CD4-positive, alpha-beta T cell treated with Interleukin-1 beta for 1 hour (primary cell): Measurements from ENCODE around the gene KCNH8.

ENCODE experiments used
- DNase-seq, 2 donors: peaks; one replicate each; pipeline ENCODE4 v3.0.0-alpha.2; 2020 to 2022

Gene KCNH8

DNA sequence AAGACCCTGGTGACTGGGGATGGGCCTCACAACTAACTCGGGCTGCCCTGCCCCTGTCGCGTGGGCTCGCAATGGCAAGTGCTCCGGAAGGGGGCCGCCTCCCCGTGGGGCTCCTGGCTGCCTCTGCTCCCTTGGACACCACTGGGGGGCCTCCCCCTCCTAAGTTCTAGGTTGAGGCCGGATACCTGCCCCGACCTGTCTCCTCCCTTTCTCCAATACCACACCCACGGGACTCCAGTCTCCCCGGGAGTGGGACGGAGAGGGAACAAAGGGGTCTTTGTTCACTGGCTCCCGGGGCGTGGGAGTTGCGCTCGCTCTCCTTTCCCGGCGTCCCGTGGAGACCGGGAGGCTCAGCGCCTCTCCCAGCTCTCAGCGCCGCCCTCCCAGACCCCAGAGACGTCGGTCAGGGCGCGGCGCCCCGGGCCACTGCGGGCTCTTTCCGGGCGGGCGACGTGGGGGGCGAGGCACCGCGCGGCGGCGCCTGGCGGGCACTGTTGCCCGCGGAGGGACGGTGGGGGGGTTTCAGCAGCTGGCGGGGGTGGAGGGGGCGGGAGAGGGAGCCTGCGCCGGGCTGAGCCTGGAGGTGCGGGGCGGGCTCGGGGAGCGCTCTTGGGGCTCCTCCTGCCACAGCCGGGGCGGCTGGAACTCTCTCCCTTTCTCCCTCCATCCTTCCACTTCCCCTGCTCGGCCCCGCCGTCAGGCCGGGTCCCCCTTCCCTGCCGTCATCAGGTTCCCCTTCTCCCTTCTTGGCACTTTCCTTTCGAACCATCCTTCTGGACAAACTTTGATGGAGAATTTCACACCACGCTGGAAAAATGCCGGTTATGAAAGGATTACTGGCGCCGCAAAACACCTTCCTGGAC lies at the start of gene KCNH8:
KCNH8 (plus strand) TSS at position 606 of the 863 bp plus-strand sequence; CDS start at position 816, 210 bp downstream.
- peak in 1 of 2 donors; percentile 7 for DNase-seq

DNA sequence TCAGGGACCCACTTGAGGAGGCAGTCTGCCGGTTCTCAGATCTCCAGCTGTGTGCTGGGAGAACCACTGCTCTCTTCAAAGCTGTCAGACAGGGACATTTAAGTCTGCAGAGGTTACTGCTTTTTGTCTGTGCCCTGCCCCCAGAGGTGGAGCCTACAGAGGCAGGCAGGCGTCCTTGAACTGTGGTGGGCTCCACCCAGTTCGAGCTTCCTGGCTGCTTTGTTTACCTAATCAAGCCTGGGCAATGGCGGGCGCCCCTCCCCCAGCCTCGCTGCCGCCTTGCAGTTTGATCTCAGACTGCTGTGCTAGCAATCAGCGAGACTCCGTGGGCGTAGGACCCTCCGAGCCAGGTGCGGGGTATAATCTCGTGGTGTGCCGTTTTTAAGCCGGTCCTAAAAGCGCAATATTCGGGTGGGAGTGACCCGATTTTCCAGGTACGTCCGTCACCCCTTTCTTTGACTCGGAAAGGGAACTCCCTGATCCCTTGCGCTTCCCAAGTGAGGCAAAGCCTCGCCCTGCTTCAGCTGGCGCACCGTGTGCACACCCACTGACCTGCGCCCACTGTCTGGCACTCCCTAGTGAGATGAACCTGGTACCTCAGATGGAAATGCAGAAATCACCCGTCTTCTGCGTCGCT lies 45.5 kb upstream of the KCNH8 start:
- DNase-seq = peak; percentile 1 to 15

DNA sequence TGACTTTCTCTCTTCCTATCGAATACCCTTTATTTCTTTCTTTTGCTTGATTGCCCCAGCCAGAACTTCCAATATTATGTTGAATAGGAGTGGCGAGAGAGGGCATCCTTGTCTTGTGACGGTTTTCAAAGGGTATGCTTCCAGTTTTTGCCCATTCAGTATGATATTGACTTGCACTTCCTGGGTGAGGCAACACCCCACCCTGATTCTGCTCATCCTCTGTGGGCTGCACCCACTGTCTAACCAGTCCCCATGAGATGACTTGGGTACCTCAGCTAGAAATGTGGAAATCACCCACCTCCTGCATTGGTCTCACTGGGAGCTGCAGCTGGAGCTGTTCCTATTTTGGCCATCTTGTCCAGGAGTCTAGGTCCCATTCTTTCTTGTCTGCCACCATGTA lies 44.8 kb upstream of the KCNH8 start:
- DNase-seq = no peak

- DNase-seq = no peak
Observed at GRCh38 chr3:19104459-19104858, 43.9 kb upstream of the KCNH8 start.

DNA sequence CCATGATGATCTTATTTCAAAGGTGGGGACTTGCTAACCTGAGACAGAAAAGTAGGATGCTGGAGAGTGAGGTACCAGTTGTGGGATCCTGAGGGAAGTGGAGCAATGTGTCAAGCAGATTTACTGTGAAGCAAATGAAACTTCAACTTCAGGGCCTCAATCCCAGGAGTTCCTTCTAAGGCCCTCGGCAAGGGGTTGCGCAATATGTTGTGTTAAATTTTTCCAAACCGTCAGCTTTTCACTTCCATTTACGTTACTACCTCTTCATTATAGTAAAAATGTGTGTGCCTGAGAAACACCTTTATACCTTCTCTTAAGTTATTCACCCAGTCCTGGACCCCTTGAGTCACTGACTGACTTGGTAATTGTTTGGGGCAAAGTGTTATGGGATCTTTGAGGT lies 42.5 kb upstream of the KCNH8 start:
- DNase-seq = no peak

- no peak for DNase-seq
Observed at GRCh38 chr3:19106307-19106706, 42.0 kb upstream of the KCNH8 start.

GRCh38 chr3:19107719-19108118 lies 40.6 kb upstream of the KCNH8 start:
- DNase-seq = no peak

- no peak for DNase-seq
Observed at GRCh38 chr3:19110335-19110895, 37.9 kb upstream of the KCNH8 start.

DNA sequence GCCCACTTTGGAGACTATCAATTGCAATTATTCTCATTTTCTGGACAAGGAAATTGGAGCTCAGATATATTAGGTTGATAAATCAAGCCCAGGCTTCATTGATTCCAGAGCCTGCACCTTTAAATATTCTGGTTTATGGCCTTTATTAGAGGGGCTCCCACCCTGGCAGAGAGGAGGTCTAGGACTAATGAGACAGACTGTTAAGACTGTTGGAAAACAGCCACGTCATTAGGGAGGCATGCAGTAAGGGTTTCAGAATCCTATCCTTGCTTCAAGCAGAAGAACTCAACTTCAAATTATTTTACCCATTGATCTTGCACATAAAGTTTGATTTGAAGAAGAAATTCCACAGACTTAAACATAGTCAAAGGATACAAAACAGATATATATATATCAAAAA lies 33.8 kb upstream of the KCNH8 start:
- no peak for DNase-seq

DNA sequence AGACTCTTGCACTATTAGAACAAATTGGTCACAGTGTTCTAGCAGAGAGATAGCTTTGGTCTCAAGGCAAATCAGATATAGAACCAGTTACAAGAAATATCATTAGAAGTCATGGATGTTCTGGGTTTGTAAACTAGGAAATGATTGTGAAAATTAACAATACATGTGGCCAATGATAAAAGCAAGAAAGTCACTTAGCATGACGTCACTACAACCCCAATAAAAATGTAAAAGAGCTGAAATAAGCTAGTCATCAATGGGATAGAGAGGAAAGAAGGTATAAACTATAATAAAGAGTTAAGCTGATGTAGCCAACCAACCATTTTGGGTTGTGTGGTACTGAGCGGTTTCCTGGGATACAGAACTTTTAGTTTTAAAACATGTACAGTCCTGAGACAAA lies 32.1 kb upstream of the KCNH8 start:
- DNase-seq = no peak

GRCh38 chr3:19124752-19125151 lies 23.6 kb upstream of the KCNH8 start:
- no peak for DNase-seq

GRCh38 chr3:19139863-19140262 lies 8.4 kb upstream of the KCNH8 start:
- DNase-seq = no peak

- peak; percentile 49 to 79 for DNase-seq
Observed at GRCh38 chr3:19146685-19147650, 1.3 kb upstream of the KCNH8 start.

GRCh38 chr3:19148768-19149091 lies 420 bp downstream of the KCNH8 start:
- no peak for DNase-seq

DNA sequence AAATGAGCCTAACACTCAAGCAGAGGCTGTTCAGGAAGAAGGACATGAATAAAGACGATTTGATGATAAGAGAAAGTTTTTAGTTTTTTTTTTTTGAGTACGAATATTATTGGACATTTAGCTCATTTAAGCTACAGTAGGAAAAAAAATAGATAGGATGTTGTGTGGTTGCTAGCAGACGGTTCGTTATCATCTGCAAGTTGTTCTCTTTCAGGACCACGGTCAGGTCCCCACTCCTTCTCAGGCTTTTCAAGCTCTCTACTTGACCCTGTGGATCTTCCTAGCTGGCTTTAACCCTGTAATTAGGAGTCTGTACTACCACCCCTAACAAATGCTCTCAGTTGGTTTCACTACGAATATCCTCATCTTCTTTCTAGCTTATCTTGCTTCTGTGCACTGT lies 1.1 kb downstream of the KCNH8 start:
- peak in 1 of 2 donors; percentile 13 for DNase-seq

- DNase-seq = no peak
Observed at GRCh38 chr3:19151171-19151570, 2.9 kb downstream of the KCNH8 start.

DNA sequence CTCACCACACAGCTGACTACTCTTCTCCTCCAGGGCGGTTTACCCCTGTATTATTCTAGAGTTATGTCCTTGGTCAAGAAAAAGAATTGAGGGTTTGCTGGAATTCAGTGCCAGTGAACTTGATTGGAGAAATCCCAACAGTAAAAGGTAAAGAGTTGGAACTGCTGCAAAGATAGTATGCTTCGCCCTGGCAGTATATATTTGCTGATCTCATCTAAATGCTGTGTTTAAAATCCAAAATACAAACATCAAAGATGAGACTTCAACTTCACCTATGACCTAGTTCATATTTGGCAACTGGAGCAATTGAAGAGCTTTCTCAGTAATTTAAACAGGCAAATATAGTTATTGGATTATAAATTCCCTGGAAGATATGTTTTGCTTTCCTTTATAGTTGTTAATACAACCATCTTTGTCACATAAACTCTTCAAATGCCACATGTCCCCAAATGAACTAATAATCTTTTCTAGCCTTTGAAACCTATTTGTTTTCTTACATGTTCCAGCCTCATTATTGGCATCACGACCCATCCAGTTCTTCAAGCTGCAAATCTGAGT lies 6.5 kb downstream of the KCNH8 start:
- no peak for DNase-seq

- no peak for DNase-seq
Observed at GRCh38 chr3:19155375-19155774, 7.1 kb downstream of the KCNH8 start.

- no peak for DNase-seq
Observed at GRCh38 chr3:19159966-19160635, 11.8 kb downstream of the KCNH8 start.

DNA sequence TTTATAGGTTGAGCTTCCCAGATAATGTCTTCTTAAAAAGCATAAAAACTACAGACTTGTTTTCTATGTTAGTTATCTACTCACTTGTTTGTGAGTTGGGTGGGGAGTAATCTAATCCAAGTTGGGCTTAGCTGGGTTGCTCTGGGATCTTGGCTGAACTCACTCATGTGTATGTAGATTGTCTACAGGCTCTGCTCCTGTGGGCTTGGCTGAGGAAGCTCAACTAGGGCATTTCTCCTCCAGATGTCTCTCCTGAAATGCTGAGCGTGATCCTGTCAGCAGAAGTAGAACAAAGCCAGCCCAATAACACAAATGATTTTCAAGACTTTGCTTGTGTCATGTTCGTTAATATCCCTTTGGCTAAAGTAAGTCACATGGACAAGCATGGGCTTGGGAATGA lies 17.3 kb downstream of the KCNH8 start:
- no peak for DNase-seq

DNA sequence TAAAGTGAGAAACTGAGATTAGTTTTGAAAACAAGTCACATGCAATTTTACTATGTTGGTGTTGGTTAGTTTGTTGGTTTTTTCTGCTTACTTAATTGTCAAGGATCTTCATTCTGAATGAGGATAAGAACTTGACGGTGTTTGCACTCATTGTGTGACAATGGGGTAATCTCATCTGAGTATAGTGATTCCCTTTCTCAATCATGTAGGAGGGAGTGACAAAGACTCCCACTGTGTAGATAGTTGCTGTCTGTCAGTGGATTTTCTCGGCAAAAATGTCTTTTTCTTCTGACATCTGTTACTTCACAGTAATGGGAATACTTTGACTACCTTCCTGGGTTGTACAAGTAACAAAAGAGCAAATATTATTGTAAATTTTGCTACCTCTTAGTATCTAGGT lies 23.5 kb downstream of the KCNH8 start:
- DNase-seq = no peak

- DNase-seq = no peak
Observed at GRCh38 chr3:19173945-19174344, 25.6 kb downstream of the KCNH8 start.
